NCI-H2081 (cell line): ENCODE data around the gene TPCN2.

Experiments
- DNase-seq, 2 experiments: peaks; one replicate each; lab custom pipeline; 2025; lab: John Stamatoyannopoulos, UW

TPCN2 gene

DNA sequence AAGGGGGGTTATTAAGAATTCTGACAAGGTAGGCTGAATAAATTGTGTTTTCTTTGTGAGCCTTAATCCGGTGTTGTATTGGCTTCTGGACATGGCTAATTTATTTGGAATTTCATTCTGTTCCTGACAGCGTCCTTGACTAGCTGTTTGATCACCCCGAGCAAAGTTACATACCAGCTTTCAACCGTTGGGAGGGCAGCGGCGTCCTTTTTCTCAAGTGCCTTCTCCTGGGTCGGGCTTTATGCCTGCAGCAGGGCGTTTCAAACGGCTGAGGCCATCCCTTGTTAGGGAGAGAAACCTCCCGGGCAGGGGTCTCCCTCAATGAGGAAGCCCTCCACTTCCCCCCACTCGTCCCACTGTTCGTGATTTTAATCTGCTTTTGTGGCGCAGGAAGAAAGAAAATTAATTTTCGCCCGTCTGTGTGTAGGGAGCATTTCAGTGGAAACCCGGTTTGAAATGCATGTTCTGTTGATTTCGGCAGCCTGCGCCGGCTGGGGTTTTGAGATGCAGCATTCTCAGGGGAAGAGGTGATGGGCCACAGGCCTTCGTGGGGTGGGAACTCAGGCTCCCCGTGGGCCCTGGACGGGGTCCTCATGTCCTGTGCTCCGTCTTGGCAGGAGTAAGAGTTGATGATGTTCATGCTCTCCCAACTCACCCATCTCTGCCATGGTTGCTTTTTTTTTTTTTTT, 104.1 kb downstream of the TPCN2 start:
- no peak for DNase-seq

DNA sequence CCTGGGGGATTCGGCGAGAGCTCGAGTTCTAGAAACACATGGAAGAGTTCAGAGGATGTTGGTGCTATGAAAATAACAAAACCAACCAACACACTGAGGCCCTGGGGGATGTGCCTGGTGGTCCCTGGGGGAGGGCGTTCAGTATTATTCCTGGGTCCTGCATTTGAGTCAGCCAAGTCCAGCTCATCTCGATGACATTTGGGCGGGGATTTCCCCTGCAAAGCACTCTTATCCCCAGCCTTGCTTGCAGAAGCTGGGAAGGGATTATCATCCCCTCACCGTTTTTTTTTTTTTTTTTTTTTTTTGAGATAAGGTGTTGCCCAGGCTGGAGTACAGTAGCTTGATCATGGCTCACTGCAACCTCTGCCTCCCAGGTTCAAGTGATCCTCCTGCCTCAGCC, 104.9 kb downstream of the TPCN2 start:
- DNase-seq = no peak

GRCh38 chr11:69154211-69154913, 105.6 kb downstream of the TPCN2 start:
- DNase-seq = no peak

- DNase-seq = no peak
These were observed 106.2 kb downstream of the TPCN2 start for GRCh38 chr11:69154938-69155301.

GRCh38 chr11:69155302-69156234, 106.8 kb downstream of the TPCN2 start, which contains the start of gene SMIM38:
TSS of gene SMIM38 (plus strand) at chr11:69155935. CDS start at chr11:69157847, 1,912 bp downstream.
- DNase-seq = no peak

DNA sequence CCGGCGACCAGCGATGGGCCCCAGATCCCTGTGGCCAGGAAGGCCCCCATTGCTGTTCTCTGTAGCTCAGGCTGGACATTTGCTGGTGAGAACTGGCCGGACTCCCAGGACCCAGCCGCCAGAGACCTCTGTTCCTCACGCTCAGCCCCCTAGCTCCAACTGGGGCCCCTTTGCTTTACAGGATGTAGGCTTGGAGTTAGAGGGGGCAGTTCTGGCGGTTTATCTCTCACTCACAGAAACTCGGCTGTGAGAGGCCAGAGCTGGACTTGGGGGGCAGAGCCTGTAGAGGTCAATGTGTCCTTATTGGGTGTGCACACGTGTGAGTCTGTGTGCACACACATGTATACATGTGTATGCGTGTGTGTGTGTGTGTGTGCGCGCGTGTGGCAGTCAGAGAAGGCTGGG, 107.5 kb downstream of the TPCN2 start:
- no peak for DNase-seq

GRCh38 chr11:69156673-69157155, 108.0 kb downstream of the TPCN2 start:
- no peak for DNase-seq

GRCh38 chr11:69157156-69157821, 108.6 kb downstream of the TPCN2 start:
- no peak for DNase-seq

- no peak for DNase-seq
These were observed 109.1 kb downstream of the TPCN2 start for GRCh38 chr11:69157822-69158231.

GRCh38 chr11:69158301-69159149, 109.8 kb downstream of the TPCN2 start:
- no peak for DNase-seq

GRCh38 chr11:69159150-69159852, 110.6 kb downstream of the TPCN2 start:
- DNase-seq = no peak

- no peak for DNase-seq
These were observed 111.8 kb downstream of the TPCN2 start for GRCh38 chr11:69160296-69161116.

DNA sequence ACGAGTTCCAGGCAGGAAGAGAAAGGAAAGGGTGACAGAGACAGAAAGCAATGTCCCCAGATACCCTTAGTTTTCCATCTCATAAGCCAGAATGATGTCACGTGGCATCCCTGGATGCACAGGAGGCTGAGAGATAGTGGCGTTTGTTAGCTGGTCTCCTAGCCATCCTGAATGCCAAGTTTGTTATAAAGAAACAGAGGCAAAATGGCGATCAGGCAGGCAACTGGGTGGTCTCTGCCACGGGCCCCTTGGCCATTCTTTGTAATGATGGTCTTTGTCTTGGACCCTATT, 112.3 kb downstream of the TPCN2 start:
- no peak for DNase-seq

DNA sequence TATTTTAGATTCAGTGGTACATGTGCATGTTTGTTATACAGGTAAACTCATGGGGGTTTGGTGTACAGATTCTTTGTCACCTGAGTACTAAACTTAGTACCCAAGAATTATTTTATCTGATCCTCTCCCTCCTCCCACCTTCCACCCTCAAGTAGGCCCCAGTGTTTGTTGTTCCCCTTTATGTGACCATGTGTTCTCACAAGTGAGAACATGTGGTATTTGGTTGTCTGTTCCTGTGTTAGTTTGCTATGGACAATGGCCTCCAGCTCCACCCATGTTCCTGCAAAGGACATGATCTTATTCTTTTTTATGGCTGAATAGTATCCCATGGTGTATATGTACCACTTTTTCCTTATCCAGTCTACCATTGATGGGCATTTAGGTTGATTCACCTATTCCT, 113.8 kb downstream of the TPCN2 start:
- no peak for DNase-seq

DNA sequence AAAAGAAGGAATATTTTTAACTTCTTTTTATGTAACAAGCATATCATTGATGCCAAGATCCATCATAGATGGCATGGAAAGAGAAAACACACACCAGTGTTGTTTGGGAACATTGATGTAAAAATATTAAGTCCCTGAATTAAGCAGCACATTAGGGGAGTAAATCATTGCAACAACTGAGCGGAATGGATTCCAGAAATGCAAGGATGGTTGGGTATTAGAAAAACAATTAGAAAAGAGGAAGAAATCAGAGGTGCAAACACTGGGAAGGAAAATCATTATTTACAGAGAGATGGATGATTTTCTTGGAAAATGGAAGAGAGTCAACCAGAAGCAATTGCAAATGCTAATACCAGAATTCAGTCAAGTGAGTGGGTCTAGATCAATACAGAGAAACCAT, 115.1 kb downstream of the TPCN2 start:
- no peak for DNase-seq

- DNase-seq = no peak
These were observed 116.1 kb downstream of the TPCN2 start for GRCh38 chr11:69164824-69165223.

DNA sequence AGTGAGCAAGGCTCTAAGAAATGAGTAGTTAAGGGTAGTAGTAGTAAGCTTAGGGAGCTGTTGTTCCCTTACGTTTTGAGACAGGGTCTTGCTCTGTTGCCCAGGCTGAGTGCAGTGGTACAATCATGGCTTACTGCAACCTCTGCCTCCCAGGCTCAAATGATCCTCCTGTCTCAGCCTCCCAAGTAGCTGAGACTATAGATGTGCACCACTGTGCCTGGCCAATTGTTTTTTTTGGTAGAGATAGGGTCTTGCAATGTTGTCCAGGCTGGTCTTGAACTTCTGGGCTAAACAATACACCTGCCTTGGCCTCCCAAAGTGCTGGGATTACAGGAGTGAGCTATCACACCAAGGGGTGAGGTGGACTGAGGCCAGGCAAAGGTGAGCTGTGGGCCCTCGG, 117.0 kb downstream of the TPCN2 start:
- no peak for DNase-seq

DNA sequence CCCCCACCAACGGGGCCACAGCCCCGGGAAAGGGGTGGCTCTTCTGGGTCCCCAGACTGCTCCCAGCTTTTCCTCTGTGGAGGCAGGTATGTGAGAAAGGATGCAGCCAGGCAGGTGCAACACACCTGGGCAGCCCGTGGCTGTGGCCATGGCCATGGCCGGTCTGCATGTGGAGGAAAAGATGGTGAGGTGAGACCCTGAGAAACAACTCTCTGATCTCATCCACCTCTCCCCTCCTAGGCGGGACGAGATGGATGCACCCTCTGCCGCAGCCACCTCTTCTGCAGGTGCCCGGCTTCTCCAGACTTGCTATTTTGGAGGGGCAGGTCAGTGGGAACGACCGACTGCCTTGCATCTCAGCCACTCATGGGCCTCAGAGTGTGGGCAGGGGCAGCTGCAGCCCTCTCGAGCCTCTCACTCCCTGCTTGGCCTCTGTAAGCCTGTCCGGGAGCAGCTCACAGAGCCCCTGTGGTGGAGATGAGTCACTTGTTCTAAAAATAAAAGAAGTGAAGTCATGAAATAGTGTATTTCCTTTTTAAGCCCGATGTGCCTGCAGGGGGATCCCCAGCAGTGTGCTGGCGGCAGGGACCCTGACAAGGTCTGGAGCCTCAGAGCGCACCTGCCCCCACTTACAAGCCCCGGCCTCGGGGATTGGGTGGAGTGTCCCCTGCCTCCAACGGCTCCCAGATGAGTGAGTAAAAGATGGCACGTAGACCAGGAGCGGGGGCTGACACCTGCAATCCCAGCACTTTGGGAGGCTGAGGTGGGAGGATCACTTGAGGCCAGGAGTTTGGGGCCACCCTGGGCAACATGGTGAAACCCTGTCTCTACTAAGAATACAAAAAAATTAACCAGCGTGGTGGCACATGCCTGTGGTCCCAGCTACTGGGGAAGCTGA, 117.7 kb downstream of the TPCN2 start:
- DNase-seq = no peak
